ENCODE data around the gene ADPRH. TPM values are rescaled to one million over a fixed set of nuclear protein-coding genes. Genes with fewer than 3 reads are reported as not detected.

The ADPRH gene
- total RNA-seq, 1 experiment from 2014 or later, result 4.7 TPM

DNA sequence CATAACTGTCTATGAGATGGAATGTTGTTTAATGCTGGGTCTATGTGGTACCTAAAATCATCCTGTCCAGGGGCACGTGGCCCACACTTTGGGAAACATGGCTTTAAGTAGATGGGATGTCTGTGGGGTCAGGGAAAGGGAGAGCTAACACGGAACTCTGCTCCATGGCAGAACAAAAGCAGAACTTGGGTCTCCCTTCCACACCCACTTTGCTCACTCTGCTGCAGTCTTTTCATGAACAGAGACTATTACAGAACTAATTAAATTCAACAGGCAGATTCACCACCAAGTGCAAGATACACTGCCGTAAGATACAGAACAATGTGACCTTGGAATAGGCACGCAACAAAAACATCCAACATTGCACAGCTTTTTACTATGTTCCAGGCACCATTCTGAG lies 52.9 kb downstream of the ADPRH start:
- ATAC-seq (no peak), DNase-seq (no peak)
- Histone ChIP-seq H3K79me2 (ENCODE audit: low read length) (no peaks in the 10 kb centered on the region), H3K36me3 (ENCODE audit: low read depth, low read length) (no peaks in the 10 kb centered on the region), H3F3A (ENCODE audit: low read length, unreplicated experiment) (no peaks in the 10 kb centered on the region), H3K27me3 (ENCODE audit: low read length) (no peaks in the 10 kb centered on the region), H4K20me1 (ENCODE audit: low read length) (no peaks in the 10 kb centered on the region), H3K4me2 (ENCODE audit: low read length) (no peak overlapping the region), H3K9me2 (replicated peaks; ENCODE audit: low read length) (no peaks in the 10 kb centered on the region), H3K9ac (ENCODE audit: low read length) (no peak overlapping the region), H3K4me3 (ENCODE audit: low read length) (no peak overlapping the region), H2AFZ (ENCODE audit: low read length) (no peak overlapping the region), H3K4me1 (ENCODE audit: insufficient read depth, low read length) (peaks cover 47% of the 10 kb centered on the region), H3K27ac (ENCODE audit: low read length) (no peak overlapping the region), H3K9me3 (ENCODE audit: low read length) (no peaks in the 10 kb centered on the region)
- intact Hi-C loops (cut with micrococcal nuclease), result no loop called here
- POLR2A ChIA-PET (ENCODE audit: unreplicated experiment), result no interaction called here
- no peak for TF ChIP-seq EZH2phosphoT487 (IDR thresholded peaks at IDR 0.05; ENCODE audit: borderline replicate concordance, low read length)
- TF ChIP-seq EZH2 (IDR thresholded peaks at IDR 0.05; ENCODE audit: low read length, unreplicated experiment), result no peak
- TF ChIP-seq CTCF (conservative IDR thresholded peaks at IDR 0.05; ENCODE audit: low read depth, low read length), result no peak
- CTCF ChIA-PET, result no interaction called here
- no TSS peak for BruUV-seq (replicated peaks)

DNA sequence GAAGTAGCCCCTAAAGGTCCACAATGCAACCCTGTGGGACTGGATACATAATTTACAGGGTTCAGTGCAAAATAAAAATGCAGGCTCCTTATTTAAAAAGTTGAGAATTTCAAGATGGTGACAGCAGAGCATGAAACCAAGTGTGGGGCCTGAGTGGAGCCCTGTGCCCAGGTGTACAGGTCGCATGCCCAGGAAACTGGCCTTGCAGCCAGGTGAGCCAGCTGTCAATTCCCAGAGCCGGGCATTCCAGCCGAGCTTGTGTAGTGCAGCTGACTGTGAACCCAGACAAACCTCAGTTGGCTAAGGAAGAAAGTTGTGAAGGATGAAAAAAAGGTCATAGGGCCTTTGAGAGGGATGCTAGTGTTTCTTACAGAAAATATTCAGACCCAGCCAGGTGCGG lies 53.5 kb downstream of the ADPRH start:
- no peak for ATAC-seq
- Histone ChIP-seq H3K27ac (ENCODE audit: low read length) (no peak overlapping the region), H3K27me3 (ENCODE audit: low read length) (no peaks in the 10 kb centered on the region), H3K9me3 (ENCODE audit: low read length) (no peaks in the 10 kb centered on the region), H3K9ac (ENCODE audit: low read length) (no peak overlapping the region), H4K20me1 (ENCODE audit: low read length) (no peaks in the 10 kb centered on the region), H3K4me1 (ENCODE audit: insufficient read depth, low read length) (peaks cover 53% of the 10 kb centered on the region), H2AFZ (ENCODE audit: low read length) (no peak overlapping the region), H3K9me2 (replicated peaks; ENCODE audit: low read length) (no peaks in the 10 kb centered on the region), H3K4me3 (ENCODE audit: low read length) (no peak overlapping the region), H3K79me2 (ENCODE audit: low read length) (no peaks in the 10 kb centered on the region), H3F3A (ENCODE audit: low read length, unreplicated experiment) (no peaks in the 10 kb centered on the region), H3K4me2 (ENCODE audit: low read length) (no peak overlapping the region), H3K36me3 (ENCODE audit: low read depth, low read length) (no peaks in the 10 kb centered on the region)
- intact Hi-C loops (cut with micrococcal nuclease), result no loop called here
- TF ChIP-seq EZH2phosphoT487 (IDR thresholded peaks at IDR 0.05; ENCODE audit: borderline replicate concordance, low read length), result no peak
- no peak for TF ChIP-seq EZH2 (IDR thresholded peaks at IDR 0.05; ENCODE audit: low read length, unreplicated experiment)
- TF ChIP-seq CTCF (conservative IDR thresholded peaks at IDR 0.05; ENCODE audit: low read depth, low read length), result no peak
- POLR2A ChIA-PET (ENCODE audit: unreplicated experiment), result no interaction called here
- no peak for DNase-seq
- BruUV-seq (replicated peaks), result no TSS peak
- CTCF ChIA-PET, result no interaction called here

GRCh38 chr3:119635719-119636118 lies 56.4 kb downstream of the ADPRH start:
- TF ChIP-seq EZH2phosphoT487 (IDR thresholded peaks at IDR 0.05; ENCODE audit: borderline replicate concordance, low read length) (no peak), EZH2 (IDR thresholded peaks at IDR 0.05; ENCODE audit: low read length, unreplicated experiment) (no peak), CTCF (conservative IDR thresholded peaks at IDR 0.05; ENCODE audit: low read depth, low read length) (no peak)
- Histone ChIP-seq H2AFZ (ENCODE audit: low read length) (no peak overlapping the region), H3K36me3 (ENCODE audit: low read depth, low read length) (no peaks in the 10 kb centered on the region), H3K4me2 (ENCODE audit: low read length) (0 out of 2 replicates have a peak overlapping the region, but pooled peaks have one; percentile 11), H3F3A (ENCODE audit: low read length, unreplicated experiment) (no peaks in the 10 kb centered on the region), H3K27ac (ENCODE audit: low read length) (no peak overlapping the region), H4K20me1 (ENCODE audit: low read length) (no peaks in the 10 kb centered on the region), H3K9me3 (ENCODE audit: low read length) (no peaks in the 10 kb centered on the region), H3K4me3 (ENCODE audit: low read length) (no peak overlapping the region), H3K4me1 (ENCODE audit: insufficient read depth, low read length) (peaks cover 45% of the 10 kb centered on the region), H3K9me2 (replicated peaks; ENCODE audit: low read length) (no peaks in the 10 kb centered on the region), H3K9ac (ENCODE audit: low read length) (no peak overlapping the region), H3K79me2 (ENCODE audit: low read length) (no peaks in the 10 kb centered on the region), H3K27me3 (ENCODE audit: low read length) (no peaks in the 10 kb centered on the region)
- BruUV-seq (replicated peaks), result no TSS peak
- ATAC-seq (no peak), DNase-seq (no peak)
- intact Hi-C loops (cut with micrococcal nuclease), result no loop called here
- CTCF ChIA-PET, result no interaction called here
- POLR2A ChIA-PET (ENCODE audit: unreplicated experiment), result no interaction called here

Measured in PC-3 (cell line).